Measurements from ENCODE around the gene SLC8A3. TPM values are rescaled to one million over a fixed set of nuclear protein-coding genes. Genes with fewer than 3 reads are reported as not detected.

SLC8A3 gene
- total RNA-seq, 2 experiments from 2014 or later: not detected

DNA sequence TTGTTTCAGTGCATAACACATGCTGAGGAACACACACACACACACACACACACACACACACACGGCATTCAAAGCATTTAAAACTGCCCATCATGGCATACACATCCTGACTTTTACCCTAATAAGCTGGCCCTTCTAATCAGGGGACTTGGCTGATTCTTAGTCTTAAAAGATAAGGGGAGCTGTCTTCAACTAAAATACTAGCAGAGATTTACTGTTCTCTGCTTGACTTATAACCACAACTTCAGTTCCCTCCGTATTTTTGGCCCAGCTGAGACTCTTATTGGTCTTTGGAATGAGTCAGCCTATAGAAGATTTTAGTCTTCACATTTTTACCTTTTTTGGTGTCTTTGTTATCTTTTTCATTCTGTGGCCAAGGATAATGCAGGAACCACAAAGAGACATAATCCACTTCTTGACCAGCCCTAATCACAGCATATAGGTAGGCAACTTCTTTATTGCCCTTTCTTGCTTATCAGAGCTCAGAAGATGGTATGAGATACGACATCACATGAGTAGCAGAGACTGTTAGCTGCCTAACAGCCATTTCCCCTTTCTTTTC lies 25.1 kb upstream of the SLC8A3 start:
- BruUV-seq (replicated peaks): no TSS peak
- intact Hi-C loops (cut with micrococcal nuclease; ENCODE audit: unreplicated experiment): no loop called here
- no peaks in the 10 kb centered on the region for H3K4me1 ChIP-seq (ENCODE audit: insufficient read depth, low read length, poor library complexity, severe bottlenecking)
- H3K4me2 ChIP-seq (ENCODE audit: low read length): no peak overlapping the region
- H3K79me2 ChIP-seq (ENCODE audit: insufficient read depth, low read depth, low read length): no peaks in the 10 kb centered on the region
- no peak overlapping the region for H3K4me3 ChIP-seq (ENCODE audit: low read depth, low read length, poor library complexity, severe bottlenecking)
- ChIA-PET POLR2A (interaction anchor here (0.6 kb wide), 1 partner anchor 45 kb away, joined by 3 read pairs; no protein-coding TSS in a partner anchor), CTCF (ENCODE audit: unreplicated experiment) (no interaction called here)
- H3K36me3 ChIP-seq (ENCODE audit: insufficient read depth, low read length): no peaks in the 10 kb centered on the region
- no peaks in the 10 kb centered on the region for H3K9me2 ChIP-seq (ENCODE audit: insufficient read depth, low read length)
- no peaks in the 10 kb centered on the region for H3K9me3 ChIP-seq (ENCODE audit: low read length)
- H3K27ac ChIP-seq (ENCODE audit: low read depth, low read length, poor library complexity, severe bottlenecking): no peak overlapping the region
- TF ChIP-seq, protein P1, sequence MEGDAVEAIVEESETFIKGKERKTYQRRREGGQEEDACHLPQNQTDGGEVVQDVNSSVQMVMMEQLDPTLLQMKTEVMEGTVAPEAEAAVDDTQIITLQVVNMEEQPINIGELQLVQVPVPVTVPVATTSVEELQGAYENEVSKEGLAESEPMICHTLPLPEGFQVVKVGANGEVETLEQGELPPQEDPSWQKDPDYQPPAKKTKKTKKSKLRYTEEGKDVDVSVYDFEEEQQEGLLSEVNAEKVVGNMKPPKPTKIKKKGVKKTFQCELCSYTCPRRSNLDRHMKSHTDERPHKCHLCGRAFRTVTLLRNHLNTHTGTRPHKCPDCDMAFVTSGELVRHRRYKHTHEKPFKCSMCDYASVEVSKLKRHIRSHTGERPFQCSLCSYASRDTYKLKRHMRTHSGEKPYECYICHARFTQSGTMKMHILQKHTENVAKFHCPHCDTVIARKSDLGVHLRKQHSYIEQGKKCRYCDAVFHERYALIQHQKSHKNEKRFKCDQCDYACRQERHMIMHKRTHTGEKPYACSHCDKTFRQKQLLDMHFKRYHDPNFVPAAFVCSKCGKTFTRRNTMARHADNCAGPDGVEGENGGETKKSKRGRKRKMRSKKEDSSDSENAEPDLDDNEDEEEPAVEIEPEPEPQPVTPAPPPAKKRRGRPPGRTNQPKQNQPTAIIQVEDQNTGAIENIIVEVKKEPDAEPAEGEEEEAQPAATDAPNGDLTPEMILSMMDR (conservative IDR thresholded peaks at IDR 0.05; ENCODE audit: low read length): no peak
- TF ChIP-seq EZH2phosphoT487 (IDR thresholded peaks at IDR 0.05; ENCODE audit: borderline replicate concordance, low read depth, low read length): no peak
- DNase-seq (ENCODE audit: low spot score): no peak
- H2AFZ ChIP-seq (ENCODE audit: low read length): no peak overlapping the region
- H4K20me1 ChIP-seq (ENCODE audit: insufficient read depth, low read length): no peaks in the 10 kb centered on the region

DNA sequence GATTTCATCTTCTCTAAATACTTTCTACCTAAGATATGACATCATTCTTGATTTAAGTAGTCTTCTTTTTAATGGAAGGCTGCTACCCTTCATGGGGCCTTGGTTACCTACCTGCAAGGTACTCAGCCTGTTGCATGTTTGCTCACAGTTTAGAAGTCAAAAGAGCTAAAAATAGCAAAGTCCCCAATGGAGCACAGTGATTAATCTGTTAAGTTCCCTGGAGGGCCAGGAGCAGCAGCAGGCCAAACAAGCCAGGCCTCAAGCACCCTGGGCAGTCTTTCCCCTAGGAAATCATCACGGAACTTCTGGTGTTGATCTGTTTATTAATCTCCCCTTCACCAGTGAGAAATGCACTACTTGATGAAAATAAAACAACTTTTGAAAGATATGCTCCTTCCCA lies 24.0 kb upstream of the SLC8A3 start:
- no peak overlapping the region for H3K4me3 ChIP-seq (ENCODE audit: low read depth, low read length, poor library complexity, severe bottlenecking)
- H3K9me2 ChIP-seq (ENCODE audit: insufficient read depth, low read length): no peaks in the 10 kb centered on the region
- H2AFZ ChIP-seq (ENCODE audit: low read length): no peak overlapping the region
- H3K79me2 ChIP-seq (ENCODE audit: insufficient read depth, low read depth, low read length): no peaks in the 10 kb centered on the region
- TF ChIP-seq, protein P1 (conservative IDR thresholded peaks at IDR 0.05; ENCODE audit: low read length): no peak
- TF ChIP-seq EZH2phosphoT487 (IDR thresholded peaks at IDR 0.05; ENCODE audit: borderline replicate concordance, low read depth, low read length): no peak
- H3K4me1 ChIP-seq (ENCODE audit: insufficient read depth, low read length, poor library complexity, severe bottlenecking): no peaks in the 10 kb centered on the region
- H3K4me2 ChIP-seq (ENCODE audit: low read length): no peak overlapping the region
- H3K27ac ChIP-seq (ENCODE audit: low read depth, low read length, poor library complexity, severe bottlenecking): no peak overlapping the region
- no TSS peak for BruUV-seq (replicated peaks)
- H3K9me3 ChIP-seq (ENCODE audit: low read length): no peaks in the 10 kb centered on the region
- no peaks in the 10 kb centered on the region for H3K36me3 ChIP-seq (ENCODE audit: insufficient read depth, low read length)
- intact Hi-C loops (cut with micrococcal nuclease; ENCODE audit: unreplicated experiment): no loop called here
- no peak for DNase-seq (ENCODE audit: low spot score)
- ChIA-PET CTCF (ENCODE audit: unreplicated experiment) (no interaction called here), POLR2A (no interaction called here)
- H4K20me1 ChIP-seq (ENCODE audit: insufficient read depth, low read length): no peaks in the 10 kb centered on the region

DNA sequence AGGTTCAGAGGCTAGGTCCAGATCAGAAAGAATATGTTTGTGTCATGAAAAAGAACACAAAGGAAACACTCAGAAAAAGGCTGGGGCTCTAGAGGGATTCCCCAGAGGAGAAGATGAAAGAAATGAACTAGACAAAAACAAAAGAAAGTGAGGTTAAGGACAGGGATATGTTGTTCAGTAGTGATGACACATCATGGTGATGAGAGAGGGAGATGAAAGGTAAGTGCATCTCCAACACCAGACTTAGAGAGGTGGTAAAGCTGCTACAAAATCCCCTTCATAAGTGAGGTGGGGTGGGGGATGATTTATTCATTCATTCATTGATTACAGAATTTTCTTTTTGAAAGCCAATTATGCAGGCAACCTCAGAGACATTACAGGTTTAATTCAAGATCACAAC lies 19.6 kb upstream of the SLC8A3 start:
- Histone ChIP-seq H3K79me2 (ENCODE audit: insufficient read depth, low read depth, low read length) (no peaks in the 10 kb centered on the region), H3K36me3 (ENCODE audit: insufficient read depth, low read length) (no peaks in the 10 kb centered on the region), H3K27ac (ENCODE audit: low read depth, low read length, poor library complexity, severe bottlenecking) (no peak overlapping the region), H2AFZ (ENCODE audit: low read length) (no peak overlapping the region), H3K4me1 (ENCODE audit: insufficient read depth, low read length, poor library complexity, severe bottlenecking) (no peaks in the 10 kb centered on the region), H3K9me2 (ENCODE audit: insufficient read depth, low read length) (no peaks in the 10 kb centered on the region), H3K4me2 (ENCODE audit: low read length) (no peak overlapping the region), H3K4me3 (ENCODE audit: low read depth, low read length, poor library complexity, severe bottlenecking) (no peak overlapping the region), H3K9me3 (ENCODE audit: low read length) (no peaks in the 10 kb centered on the region), H4K20me1 (ENCODE audit: insufficient read depth, low read length) (no peaks in the 10 kb centered on the region)
- ChIA-PET POLR2A (no interaction called here), CTCF (ENCODE audit: unreplicated experiment) (no interaction called here)
- no TSS peak for BruUV-seq (replicated peaks)
- no peak for TF ChIP-seq EZH2phosphoT487 (IDR thresholded peaks at IDR 0.05; ENCODE audit: borderline replicate concordance, low read depth, low read length)
- TF ChIP-seq, protein P1 (conservative IDR thresholded peaks at IDR 0.05; ENCODE audit: low read length): no peak
- DNase-seq (ENCODE audit: low spot score): no peak
- intact Hi-C loops (cut with micrococcal nuclease; ENCODE audit: unreplicated experiment): no loop called here
